Thyroid gland (tissue), 4 donors: Measurements from ENCODE around the gene NKX2-1. TPM values are rescaled to one million over a fixed set of nuclear protein-coding genes. Genes with fewer than 3 reads are reported as not detected.

Source experiments
- DNase-seq, 2 donors: peaks; one replicate each; pipeline ENCODE4 v3.0.0-alpha.2; 2019
- H3K27ac ChIP-seq, 3 donors: fragments of 200-600 bp; sonication (generic); 1 replicate in 2 of 3; 2 replicates in 1 of 3; pipeline ENCODE4 v1.5.1; 2016 to 2019; ENCODE audit warnings: mild to moderate bottlenecking in 1 of 3, moderate library complexity in 1 of 3
- H3K27me3 ChIP-seq: fragments of 200-600 bp; sonication (generic); one replicate; pipeline ENCODE4 v1.5.1; 2019
- H3K36me3 ChIP-seq, 2 donors: fragments of 200-600 bp; sonication (generic); one replicate each; pipeline ENCODE4 v1.5.1; 2016 to 2019
- H3K4me1 ChIP-seq, 2 donors: fragments of 200-600 bp; sonication (generic); one replicate each; pipeline ENCODE4 v1.5.1; 2017 to 2019
- H3K4me3 ChIP-seq, 3 donors: fragments of 200-600 bp; sonication (generic); replicated peaks in 1 of 3; 1 replicate in 2 of 3; 2 replicates in 1 of 3; pipeline ENCODE4 v1.5.1; 2016; ENCODE audit warnings: mild to moderate bottlenecking in 1 of 3
- H3K9me3 ChIP-seq: fragments of 200-600 bp; sonication (generic); one replicate; pipeline ENCODE4 v1.5.1; 2017
- POLR2A ChIP-seq, 2 donors: fragments of 450-650 bp; IDR thresholded peaks; one replicate each; pipeline ENCODE4 v1.6.1; 2017; ENCODE audit warnings: antibody characterized with exemption in 2 of 2, mild to moderate bottlenecking in 2 of 2, moderate library complexity in 1 of 2
- WGBS, 2 donors: methylation state at CpG; one replicate each; pipeline ENCODE4 v1.1.5; 2017; 5-methylcytosine and 5-hydroxymethylcytosine counted together
- intact Hi-C: fragments of 100-400 bp; cut with DNase I; formaldehyde crosslinking; loops from one replicate; pipeline ENCODE4 v1.15.1; 2023
- total RNA-seq, 4 donors: library from RNA; depleted of rRNA; stranded (reverse); fragments of >200 nt; gene quantifications; one replicate each; pipeline ENCODE4 v1.2.3, GENCODE V29; 2016

Gene NKX2-1
- total RNA-seq, 4 donors from 2014 or later = 209 to 375 (median 310) TPM

GRCh38 chr14:36467332-36467731, 52.7 kb downstream of the NKX2-1 start:
- no peak for DNase-seq
- Histone ChIP-seq H3K4me3 (no peak overlapping the region), H3K4me1 (no peaks in the 10 kb centered on the region), H3K27ac (no peak overlapping the region), H3K9me3 (no peaks in the 10 kb centered on the region), H3K27me3 (no peaks in the 10 kb centered on the region), H3K36me3 (no peaks in the 10 kb centered on the region)
- intact Hi-C loops = no loop called here
- TF ChIP-seq POLR2A (IDR thresholded peaks at IDR 0.05) = no peak
- 79 to 93% methylated on average over 1 of the region's 1 CpG for WGBS, 2 donors

Other genes with a start within 250 kb of the NKX2-1 start
- gene MBIP, start 199.6 kb downstream of the NKX2-1 start, total RNA-seq = 100 to 1,000 TPM in 1 of 4 donors, 10 to 100 TPM in 3; 80.5 to 163 (median 87.3) TPM
- gene NKX2-8, start 62.4 kb upstream of the NKX2-1 start, total RNA-seq = 1 to 10 TPM; 1.7 to 3.4 (median 2.4) TPM
- gene PAX9, start 141.6 kb upstream of the NKX2-1 start, total RNA-seq = 10 to 100 TPM in 1 of 4 donors, 1 to 10 TPM in 2, under 1 TPM in 1; 0.81 to 11.4 (median 3.0) TPM